ENCODE data around the gene MTOR. TPM values are rescaled to one million over a fixed set of nuclear protein-coding genes. Genes with fewer than 3 reads are reported as not detected.

The MTOR gene
- total and polyA plus RNA-seq, 2 of the 8 experiments (the other 6 are each of a cell fraction or from before 2014, with no cell fraction given), result 44.2 to 76.8 TPM

- POLR2A ChIA-PET (ENCODE audit: partially characterized antibody), result no interaction called here
- no peak overlapping the region for H3K23ac ChIP-seq (ENCODE audit: insufficient read length)
- H3K79me1 ChIP-seq (ENCODE audit: low read depth, low read length), result no peaks in the 10 kb centered on the region
- H4K20me1 ChIP-seq (replicated peaks in 1 of 2; ENCODE audit: control insufficient read depth in 1 of 2, insufficient read depth in 2 of 2, low read length in 2 of 2), result no peaks in the 10 kb centered on the region
- no peak overlapping the region for H3K56ac ChIP-seq (replicated peaks; ENCODE audit: insufficient read length, low read depth, low read length)
- H3K4me3 ChIP-seq (ENCODE audit: extremely low read depth in 1 of 4, insufficient read depth in 2 of 4, low read depth in 3 of 4, low read length in 4 of 4), result no peak overlapping the region
- no peak overlapping the region for H4K5ac ChIP-seq (ENCODE audit: insufficient read length, low read depth, low read length)
- no peaks in the 10 kb centered on the region for H3K36me3 ChIP-seq (ENCODE audit: control insufficient read depth in 2 of 4, insufficient read depth in 4 of 4, low read length in 3 of 4)
- no peak overlapping the region for H3K4ac ChIP-seq (replicated peaks; ENCODE audit: insufficient read length, low read depth, low read length)
- FAIRE-seq (no peak), DNase-seq (ENCODE audit: low read depth in 1 of 2, low spot score in 2 of 2) (no peak)
- no peak overlapping the region for H2AK5ac ChIP-seq (ENCODE audit: low read depth, low read length)
- TF ChIP-seq E2F6 (IDR thresholded peaks at IDR 0.05), result no peak
- TF ChIP-seq TCF12 (IDR thresholded peaks at IDR 0.05; ENCODE audit: low read depth, low read length), result no peak
- TF ChIP-seq SIRT6 (IDR thresholded peaks at IDR 0.05; ENCODE audit: low read length), result no peak
- no peak for TF ChIP-seq POLR2AphosphoS5 (IDR thresholded peaks at IDR 0.05; ENCODE audit: low read depth, low read length)
- TF ChIP-seq JUN (IDR thresholded peaks at IDR 0.05; ENCODE audit: low read depth, low read length), result no peak
- TF ChIP-seq KDM5A (IDR thresholded peaks at IDR 0.05; ENCODE audit: low read length), result no peak
- TF ChIP-seq SP1 (IDR thresholded peaks at IDR 0.05; ENCODE audit: low read depth, low read length), result no peak
- no peak for TF ChIP-seq CBX8 (IDR thresholded peaks at IDR 0.05; ENCODE audit: borderline replicate concordance, low read depth, low read length)
- no peak for TF ChIP-seq USF2 (IDR thresholded peaks at IDR 0.05; ENCODE audit: low read length)
- TF ChIP-seq TAF1 (IDR thresholded peaks at IDR 0.05; ENCODE audit: low read depth, low read length), result no peak
- no peak for TF ChIP-seq SP4 (IDR thresholded peaks at IDR 0.05; ENCODE audit: low read length)
- no peak for TF ChIP-seq TBP (IDR thresholded peaks at IDR 0.05; ENCODE audit: low read depth, low read length)
- no peak for TF ChIP-seq EZH2 (IDR thresholded peaks at IDR 0.05; ENCODE audit: low read depth, low read length, severe bottlenecking)
- no peak overlapping the region for H3K27ac ChIP-seq (ENCODE audit: low read depth, low read length)
- no peaks in the 10 kb centered on the region for H3K23me2 ChIP-seq (ENCODE audit: low read depth, low read length)
- H2BK12ac ChIP-seq (ENCODE audit: low read depth, low read length), result no peak overlapping the region
- H4K8ac ChIP-seq (ENCODE audit: extremely low read depth, insufficient read depth, low read length), result no peak overlapping the region
- H2BK5ac ChIP-seq (ENCODE audit: low read depth, low read length), result no peak overlapping the region
- no peak overlapping the region for H3K14ac ChIP-seq (ENCODE audit: insufficient read length)
- H3K9ac ChIP-seq (replicated peaks in 1 of 4; ENCODE audit: extremely low read depth in 1 of 4, low read depth in 3 of 4, low read length in 3 of 4), result no peak overlapping the region
- H3K79me2 ChIP-seq (ENCODE audit: control insufficient read depth in 1 of 2, insufficient read depth in 2 of 2, low read length in 2 of 2), result no peaks in the 10 kb centered on the region
- CTCF ChIA-PET (ENCODE audit: partially characterized antibody), result interaction anchor here (0.5 to 1.6 kb wide), 2 partner anchors 17 to 323 kb away, joined by 3 read pairs; no protein-coding TSS in a partner anchor
- WGBS, 2 experiments (ENCODE audit: extremely low coverage in 1 of 2, insufficient coverage in 1 of 2, insufficient read length in 1 of 2, insufficient replicate concordance in 2 of 2, low coverage in 1 of 2, low lambda C conversion rate in 2 of 2, missing lambda C conversion rate in 1 of 2), result 95% methylated on average over 6 of the region's 6 CpGs; no CpG with 5 or more reads in 1 of the 2 experiments
- no peak overlapping the region for H2AFZ ChIP-seq (ENCODE audit: low read length)
- no peak overlapping the region for H2BK20ac ChIP-seq (ENCODE audit: low read length)
- H3K18ac ChIP-seq (ENCODE audit: extremely low read depth, low read length), result no peak overlapping the region
- H3K9me3 ChIP-seq (ENCODE audit: insufficient read depth in 2 of 2, low read depth in 1 of 2, low read length in 1 of 2), result peaks cover 0 to 5% of the 10 kb centered on the region in 2 experiments; a peak in 1 of 4 replicates
- H2BK120ac ChIP-seq (replicated peaks; ENCODE audit: low read depth, low read length), result no peak overlapping the region
- H3K27me3 ChIP-seq (replicated peaks in 1 of 4; ENCODE audit: control insufficient read depth in 3 of 4, extremely low read depth in 1 of 4, insufficient read depth in 3 of 4, low read length in 3 of 4), result no peaks in the 10 kb centered on the region
- H3K4me1 ChIP-seq (replicated peaks in 1 of 4; ENCODE audit: control insufficient read depth in 3 of 4, insufficient read depth in 4 of 4, low read length in 3 of 4), result peaks cover 0 to 10% (median 5%) of the 10 kb centered on the region in 4 experiments; a peak in 6 of 7 replicates
- H4K91ac ChIP-seq (replicated peaks; ENCODE audit: insufficient read length, low read length), result no peak overlapping the region
- no peak overlapping the region for H3K4me2 ChIP-seq (ENCODE audit: insufficient read depth in 1 of 2, low read depth in 2 of 2, low read length in 2 of 2)
- H2BK15ac ChIP-seq (ENCODE audit: low read length), result no peak overlapping the region
These were observed 46.4 kb upstream of the MTOR start for GRCh38 chr1:11308699-11309224.

Measured in H1 (cell line).